ENCODE results near the gene CYTH1.

DNA sequence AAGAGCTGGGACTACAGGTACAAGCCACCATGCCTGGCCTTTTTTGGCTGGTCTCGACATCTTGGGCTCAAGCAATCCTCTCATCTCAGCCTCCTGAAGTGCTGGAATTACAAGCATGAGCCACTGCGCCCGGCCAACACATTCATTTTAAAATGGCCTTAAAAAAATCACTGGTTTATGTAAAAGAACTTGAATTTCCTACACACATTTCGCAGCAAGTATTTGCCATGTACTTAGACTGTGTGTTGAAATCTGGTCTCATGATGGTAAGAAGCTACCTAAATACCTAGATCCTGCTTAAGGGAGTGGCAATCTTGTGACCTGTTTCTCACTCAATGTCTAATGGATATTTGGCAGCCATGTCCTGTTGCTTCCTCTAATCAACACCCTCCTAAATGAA, 8.5 kb upstream of the CYTH1 start:
- TF ChIP-seq CREB1 (CRISPR knock-in tag; IDR thresholded peaks at IDR 0.05) (no peak), CREM (CRISPR knock-in tag; IDR thresholded peaks at IDR 0.05) (no peak), ZNF317 (CRISPR knock-in tag; IDR thresholded peaks at IDR 0.05; ENCODE audit: borderline replicate concordance, low read depth) (no peak), IRF2 (CRISPR knock-in tag; IDR thresholded peaks at IDR 0.05; ENCODE audit: borderline replicate concordance, low read depth) (no peak), NFE2L1 (CRISPR knock-in tag; IDR thresholded peaks at IDR 0.05) (no peak), NR3C1 (CRISPR knock-in tag; conservative IDR thresholded peaks at IDR 0.05; ENCODE audit: low read depth) (no peak), ESRRA (CRISPR knock-in tag; IDR thresholded peaks at IDR 0.05; ENCODE audit: borderline replicate concordance) (no peak), JUN (CRISPR knock-in tag; IDR thresholded peaks at IDR 0.05) (no peak), ZBTB21 (CRISPR knock-in tag; IDR thresholded peaks at IDR 0.05; ENCODE audit: borderline replicate concordance) (no peak)
- TF ChIP-seq, protein P1, sequence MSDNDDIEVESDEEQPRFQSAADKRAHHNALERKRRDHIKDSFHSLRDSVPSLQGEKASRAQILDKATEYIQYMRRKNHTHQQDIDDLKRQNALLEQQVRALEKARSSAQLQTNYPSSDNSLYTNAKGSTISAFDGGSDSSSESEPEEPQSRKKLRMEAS (CRISPR knock-in tag; IDR thresholded peaks at IDR 0.05): no peak
- TF ChIP-seq, protein P2, sequence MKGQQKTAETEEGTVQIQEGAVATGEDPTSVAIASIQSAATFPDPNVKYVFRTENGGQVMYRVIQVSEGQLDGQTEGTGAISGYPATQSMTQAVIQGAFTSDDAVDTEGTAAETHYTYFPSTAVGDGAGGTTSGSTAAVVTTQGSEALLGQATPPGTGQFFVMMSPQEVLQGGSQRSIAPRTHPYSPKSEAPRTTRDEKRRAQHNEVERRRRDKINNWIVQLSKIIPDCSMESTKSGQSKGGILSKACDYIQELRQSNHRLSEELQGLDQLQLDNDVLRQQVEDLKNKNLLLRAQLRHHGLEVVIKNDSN (CRISPR knock-in tag; IDR thresholded peaks at IDR 0.05): no peak
- TF ChIP-seq, protein P3, sequence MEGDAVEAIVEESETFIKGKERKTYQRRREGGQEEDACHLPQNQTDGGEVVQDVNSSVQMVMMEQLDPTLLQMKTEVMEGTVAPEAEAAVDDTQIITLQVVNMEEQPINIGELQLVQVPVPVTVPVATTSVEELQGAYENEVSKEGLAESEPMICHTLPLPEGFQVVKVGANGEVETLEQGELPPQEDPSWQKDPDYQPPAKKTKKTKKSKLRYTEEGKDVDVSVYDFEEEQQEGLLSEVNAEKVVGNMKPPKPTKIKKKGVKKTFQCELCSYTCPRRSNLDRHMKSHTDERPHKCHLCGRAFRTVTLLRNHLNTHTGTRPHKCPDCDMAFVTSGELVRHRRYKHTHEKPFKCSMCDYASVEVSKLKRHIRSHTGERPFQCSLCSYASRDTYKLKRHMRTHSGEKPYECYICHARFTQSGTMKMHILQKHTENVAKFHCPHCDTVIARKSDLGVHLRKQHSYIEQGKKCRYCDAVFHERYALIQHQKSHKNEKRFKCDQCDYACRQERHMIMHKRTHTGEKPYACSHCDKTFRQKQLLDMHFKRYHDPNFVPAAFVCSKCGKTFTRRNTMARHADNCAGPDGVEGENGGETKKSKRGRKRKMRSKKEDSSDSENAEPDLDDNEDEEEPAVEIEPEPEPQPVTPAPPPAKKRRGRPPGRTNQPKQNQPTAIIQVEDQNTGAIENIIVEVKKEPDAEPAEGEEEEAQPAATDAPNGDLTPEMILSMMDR (IDR thresholded peaks at IDR 0.05): no peak
- TF ChIP-seq, protein P4, sequence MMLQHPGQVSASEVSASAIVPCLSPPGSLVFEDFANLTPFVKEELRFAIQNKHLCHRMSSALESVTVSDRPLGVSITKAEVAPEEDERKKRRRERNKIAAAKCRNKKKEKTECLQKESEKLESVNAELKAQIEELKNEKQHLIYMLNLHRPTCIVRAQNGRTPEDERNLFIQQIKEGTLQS (CRISPR knock-in tag; conservative IDR thresholded peaks at IDR 0.05): no peak
- TF ChIP-seq, protein P5, sequence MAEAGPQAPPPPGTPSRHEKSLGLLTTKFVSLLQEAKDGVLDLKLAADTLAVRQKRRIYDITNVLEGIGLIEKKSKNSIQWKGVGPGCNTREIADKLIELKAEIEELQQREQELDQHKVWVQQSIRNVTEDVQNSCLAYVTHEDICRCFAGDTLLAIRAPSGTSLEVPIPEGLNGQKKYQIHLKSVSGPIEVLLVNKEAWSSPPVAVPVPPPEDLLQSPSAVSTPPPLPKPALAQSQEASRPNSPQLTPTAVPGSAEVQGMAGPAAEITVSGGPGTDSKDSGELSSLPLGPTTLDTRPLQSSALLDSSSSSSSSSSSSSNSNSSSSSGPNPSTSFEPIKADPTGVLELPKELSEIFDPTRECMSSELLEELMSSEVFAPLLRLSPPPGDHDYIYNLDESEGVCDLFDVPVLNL (CRISPR knock-in tag; IDR thresholded peaks at IDR 0.05; ENCODE audit: borderline replicate concordance, low read depth): no peak

Measured in WTC11 (cell line).